Stimulated activated CD8-positive, alpha-beta memory T cell treated with anti-CD3 and anti-CD28 coated beads, Interleukin-15, amount 100 ng/mL, for 1 hour (primary cell): Measurements from ENCODE around the gene VEZT.
"Not testable (repeated sequence)": the region's sequence is repeated elsewhere in the genome, so short reads cannot be mapped to it uniquely, and the experiment has no call there.

Source experiments
- DNase-seq: peaks from one replicate; pipeline ENCODE4 v3.0.0-alpha.2; 2020; ENCODE audit warnings: low read depth

The VEZT gene

DNA sequence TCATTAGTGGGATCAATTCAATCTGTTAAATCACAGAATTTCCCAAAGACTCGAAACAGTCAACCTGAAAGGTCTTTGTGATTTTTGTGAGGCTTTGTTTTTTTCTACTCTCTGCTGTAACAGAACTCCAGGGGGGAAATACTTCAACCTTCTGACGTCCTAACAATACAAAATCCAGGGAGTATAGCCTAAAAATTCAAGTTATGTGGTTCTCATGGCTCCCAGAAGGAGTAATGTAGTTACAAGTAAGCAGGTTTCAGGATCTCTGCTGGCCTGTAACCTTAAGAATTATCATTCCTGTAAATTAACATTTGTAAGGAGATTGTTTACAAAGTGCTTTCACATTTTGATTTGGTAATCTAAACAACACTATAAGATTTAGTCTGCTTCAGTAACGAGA, 39.9 kb downstream of the VEZT start:
- DNase-seq: no peak

- no peak for DNase-seq
Measured at GRCh38 chr12:95258151-95258550, 40.5 kb downstream of the VEZT start.

DNA sequence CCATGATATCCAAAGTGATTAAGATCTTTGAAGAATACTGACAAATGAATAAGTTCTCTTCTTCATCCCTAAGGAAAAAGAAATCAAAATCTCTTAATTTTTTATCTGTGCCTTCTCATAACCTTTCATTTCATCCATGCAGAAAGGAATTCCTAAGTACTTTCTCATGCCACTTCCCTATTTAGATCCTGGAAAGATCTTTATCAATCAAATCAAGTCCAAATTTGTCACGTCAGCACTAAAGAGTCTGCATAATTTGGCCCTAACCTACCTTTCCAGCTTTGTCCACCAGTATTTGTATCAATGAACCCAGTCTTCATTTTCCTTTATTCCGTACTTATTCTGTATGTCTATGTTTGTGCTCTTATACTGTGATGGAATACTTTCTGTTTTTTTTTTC, 41.2 kb downstream of the VEZT start:
- DNase-seq: no peak

DNA sequence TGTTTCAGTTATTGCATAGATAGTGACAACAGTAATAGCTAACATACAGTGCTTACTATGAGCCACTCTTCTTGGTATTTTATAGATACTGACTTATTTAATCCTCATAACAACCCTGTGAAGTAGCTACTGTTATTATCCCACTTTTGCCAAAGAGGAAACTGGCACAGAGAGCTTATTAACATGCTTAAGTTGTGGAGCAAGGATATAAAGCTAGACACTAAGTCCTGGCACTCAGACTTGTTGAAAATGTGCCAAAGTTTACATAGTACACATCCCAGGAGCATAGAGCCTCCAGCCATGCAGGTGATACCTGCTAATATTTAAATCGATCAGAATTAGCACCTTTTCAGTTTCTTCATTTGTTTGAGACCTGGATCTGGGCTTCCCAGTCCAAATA, 41.8 kb downstream of the VEZT start:
- no peak for DNase-seq

GRCh38 chr12:95261109-95261508, 43.5 kb downstream of the VEZT start:
- DNase-seq: no peak

DNA sequence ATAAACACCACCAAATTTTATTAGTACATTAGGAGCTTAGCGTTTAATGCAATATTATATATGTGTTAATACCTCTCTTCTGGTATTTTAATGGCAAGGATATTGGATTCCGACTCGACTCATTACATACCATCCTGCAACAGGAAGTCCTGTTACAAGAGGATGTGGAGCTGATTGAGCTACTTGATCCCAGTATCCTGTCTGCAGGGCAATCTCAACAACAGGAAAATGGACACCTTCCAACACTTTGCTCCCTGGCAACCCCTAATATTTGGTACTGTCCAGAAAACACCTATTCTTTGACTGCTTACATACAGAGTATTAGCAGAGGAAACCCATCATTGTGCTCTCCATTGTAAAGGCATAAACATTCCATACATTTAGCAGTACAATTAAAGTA, 45.2 kb downstream of the VEZT start:
- no peak for DNase-seq

- no peak for DNase-seq
Measured at GRCh38 chr12:95265765-95266164, 48.2 kb downstream of the VEZT start.

DNA sequence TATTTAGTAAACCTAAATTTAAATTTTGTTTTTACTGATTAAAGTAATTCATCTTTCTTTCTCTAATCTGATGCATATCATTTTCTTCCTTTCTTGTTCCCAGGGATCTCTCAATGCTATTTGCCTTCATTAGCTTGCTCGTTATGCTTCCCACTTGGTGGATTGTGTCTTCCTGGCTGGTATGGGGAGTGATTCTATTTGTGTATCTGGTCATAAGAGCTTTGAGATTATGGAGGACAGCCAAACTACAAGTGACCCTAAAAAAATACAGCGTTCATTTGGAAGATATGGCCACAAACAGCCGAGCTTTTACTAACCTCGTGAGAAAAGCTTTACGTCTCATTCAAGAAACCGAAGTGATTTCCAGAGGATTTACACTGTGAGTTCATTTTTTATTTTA, 48.6 kb downstream of the VEZT start:
- no peak for DNase-seq

DNA sequence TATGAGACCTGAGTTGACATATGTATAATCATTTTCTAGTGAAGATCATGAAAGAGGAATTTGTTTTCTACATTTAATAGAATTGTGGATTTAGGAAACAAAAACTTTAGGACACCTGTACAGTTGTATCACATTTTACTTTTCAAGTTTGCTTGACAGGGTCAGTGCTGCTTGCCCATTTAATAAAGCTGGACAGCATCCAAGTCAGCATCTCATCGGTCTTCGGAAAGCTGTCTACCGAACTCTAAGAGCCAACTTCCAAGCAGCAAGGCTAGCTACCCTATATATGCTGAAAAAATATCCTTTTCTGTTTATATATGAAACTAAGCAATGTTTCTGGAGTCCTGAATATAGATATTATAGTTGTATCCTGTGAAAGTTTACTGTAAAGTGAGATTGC, 52.3 kb downstream of the VEZT start:
- DNase-seq: no peak

- DNase-seq: no peak
Measured at GRCh38 chr12:95271465-95271864, 53.9 kb downstream of the VEZT start.

DNA sequence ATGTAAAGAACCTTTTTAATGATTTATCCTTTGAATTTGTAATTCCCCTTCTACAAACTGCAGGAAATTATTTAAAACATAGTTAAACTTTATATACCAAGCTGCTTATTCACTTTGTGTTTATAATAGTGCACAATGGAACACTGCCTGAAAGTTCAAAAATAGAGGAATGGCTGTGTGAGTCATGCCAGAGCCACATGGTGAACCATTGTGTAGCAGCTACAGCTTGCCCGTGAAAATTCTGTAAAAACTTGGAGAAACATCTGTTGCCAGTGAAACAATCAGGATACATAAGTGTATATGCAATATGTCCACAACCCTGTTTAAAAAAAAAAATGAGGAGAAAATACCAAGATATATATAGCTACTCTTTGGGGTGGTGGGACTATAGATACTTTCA, 59.5 kb downstream of the VEZT start:
- DNase-seq: no peak

DNA sequence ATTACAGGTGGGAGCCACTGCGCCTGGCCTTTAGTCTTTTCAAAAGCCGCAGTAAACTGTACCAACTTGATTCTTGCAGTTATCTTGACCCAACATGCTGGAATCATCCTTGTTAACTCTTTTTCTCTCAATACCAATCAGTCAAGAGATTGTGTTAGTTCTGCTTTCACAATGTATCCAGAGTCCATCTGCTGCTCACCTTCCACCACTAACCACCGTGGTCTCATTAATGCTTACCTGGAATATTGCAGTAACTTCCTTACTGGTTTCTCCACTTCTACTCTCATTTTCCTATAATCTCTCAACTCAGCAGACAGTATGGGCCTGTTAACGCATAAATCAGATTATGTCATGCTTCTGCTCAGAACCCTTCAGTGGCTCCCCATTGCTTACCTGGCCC, 62.2 kb downstream of the VEZT start:
- DNase-seq: no peak

GRCh38 chr12:95282266-95282665, 64.7 kb downstream of the VEZT start:
- no peak for DNase-seq

GRCh38 chr12:95283371-95283770, 65.8 kb downstream of the VEZT start:
- DNase-seq: no peak

GRCh38 chr12:95286713-95287112, 69.1 kb downstream of the VEZT start:
- DNase-seq: no peak

DNA sequence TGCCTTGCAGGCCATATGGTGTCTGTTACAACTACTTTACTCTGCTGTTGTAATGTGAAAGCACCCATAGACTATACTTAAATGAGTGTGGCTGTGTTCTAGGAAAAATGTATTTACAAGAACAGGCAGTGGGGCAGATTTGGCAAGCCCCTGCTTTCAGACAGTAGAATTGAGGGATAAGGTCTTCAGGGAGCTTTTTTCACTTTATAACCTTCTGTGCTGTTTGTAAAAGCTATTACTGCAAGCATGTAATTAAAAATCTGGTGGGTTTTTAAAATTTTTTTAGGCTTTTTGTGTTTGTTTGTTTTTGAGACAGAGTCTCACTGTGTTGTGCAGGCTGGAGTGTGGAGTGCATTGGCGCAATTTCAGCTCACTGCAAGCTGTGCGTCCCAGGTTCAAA, 73.9 kb downstream of the VEZT start:
- no peak for DNase-seq

DNA sequence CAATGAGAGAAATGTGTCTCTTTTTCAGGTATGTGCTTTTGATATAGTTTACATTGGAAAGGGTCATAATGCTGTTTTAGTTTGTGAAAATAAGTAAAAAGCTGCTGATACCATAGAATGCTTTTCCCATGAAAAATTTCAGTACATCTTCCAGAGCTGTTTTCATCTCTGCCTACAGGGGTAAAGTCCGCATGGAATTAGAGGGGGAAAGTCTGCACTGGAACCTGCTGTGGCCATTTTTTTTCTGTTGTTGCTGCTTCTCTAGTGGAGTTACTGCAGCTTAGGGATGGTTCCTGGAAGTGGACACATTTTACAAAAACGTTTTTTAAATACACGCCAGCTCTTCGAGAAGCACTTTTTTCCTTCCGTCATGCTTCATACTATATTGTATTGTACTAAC, 81.3 kb downstream of the VEZT start:
- DNase-seq: no peak

- DNase-seq: no peak
Measured at GRCh38 chr12:95300286-95300685, 82.7 kb downstream of the VEZT start.

DNA sequence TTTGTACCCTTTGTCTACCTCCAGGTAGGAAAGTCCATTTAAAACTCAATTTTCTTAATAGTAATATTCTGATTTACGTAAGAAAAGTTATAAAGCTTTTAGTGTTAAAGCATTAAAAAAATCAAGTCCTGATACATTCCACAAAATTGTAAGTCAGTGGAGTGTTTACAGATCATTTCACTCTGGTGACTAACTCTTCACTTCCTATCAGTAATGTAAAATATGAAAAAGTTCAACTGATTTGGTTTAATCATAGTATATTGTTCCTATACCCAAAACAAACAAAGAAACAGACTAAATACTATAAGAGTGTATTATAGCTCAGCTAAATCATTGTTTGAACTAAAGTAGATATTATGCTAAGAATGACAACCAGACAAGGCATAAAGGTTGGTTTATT, 85.9 kb downstream of the VEZT start:
- no peak for DNase-seq

DNA sequence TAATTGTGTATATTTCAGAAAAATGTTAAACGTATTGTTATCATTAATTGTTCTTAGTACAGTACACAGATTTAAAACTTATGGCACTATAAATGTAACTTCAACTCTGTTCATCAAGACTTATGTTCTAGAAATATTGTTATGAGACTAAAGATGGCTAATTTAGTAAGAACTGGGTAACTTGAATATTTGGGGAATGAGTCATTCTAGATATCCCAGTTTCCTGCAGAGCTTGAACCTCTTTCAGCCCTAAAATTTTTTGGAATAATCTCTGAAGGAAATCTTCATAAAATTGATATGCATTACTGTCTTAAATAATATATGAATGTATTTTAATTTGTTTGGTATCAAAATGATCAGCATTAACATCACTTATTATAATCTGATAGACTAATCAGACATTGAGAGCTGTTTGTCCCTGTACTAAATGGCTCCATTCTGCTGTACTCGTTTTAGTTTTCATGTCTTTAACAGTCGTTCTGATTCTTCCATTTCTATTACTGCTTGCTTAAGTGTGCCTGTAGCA, 87.1 kb downstream of the VEZT start:
- no peak for DNase-seq

GRCh38 chr12:95312656-95313055, 95.0 kb downstream of the VEZT start:
- DNase-seq: no peak

- DNase-seq: not testable (repeated sequence)
Measured at GRCh38 chr12:95314756-95315155, 97.1 kb downstream of the VEZT start.

DNA sequence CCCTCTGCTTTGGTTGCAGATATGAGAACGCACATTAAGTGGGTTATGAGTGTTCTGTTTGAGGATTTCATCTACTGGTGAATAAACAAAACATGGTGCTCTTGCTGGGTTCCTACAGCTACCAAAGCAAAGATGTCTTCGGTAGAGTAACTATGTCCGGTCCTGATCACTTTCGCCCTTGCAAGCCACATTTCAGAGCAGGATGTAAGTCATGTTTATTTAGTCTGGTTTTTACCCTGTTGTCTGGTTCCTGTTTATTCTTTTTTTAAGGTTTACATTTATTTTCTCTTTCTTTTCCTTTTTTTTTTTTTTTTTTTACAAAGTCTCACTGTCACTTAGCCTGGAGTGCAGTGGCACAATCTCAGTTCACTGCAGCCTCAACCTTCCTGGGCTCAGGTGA, 99.2 kb downstream of the VEZT start:
- no peak for DNase-seq

- no peak for DNase-seq
Measured at GRCh38 chr12:95318071-95318545, 100.5 kb downstream of the VEZT start.
